ENCODE data around the gene MAN2A2.
A peak's percentile ranks its signal among the peaks of the same experiment; 100 is the strongest.
"Not testable (repeated sequence)": the region's sequence is repeated elsewhere in the genome, so short reads cannot be mapped to it uniquely, and the experiment has no call there.

The MAN2A2 gene

DNA sequence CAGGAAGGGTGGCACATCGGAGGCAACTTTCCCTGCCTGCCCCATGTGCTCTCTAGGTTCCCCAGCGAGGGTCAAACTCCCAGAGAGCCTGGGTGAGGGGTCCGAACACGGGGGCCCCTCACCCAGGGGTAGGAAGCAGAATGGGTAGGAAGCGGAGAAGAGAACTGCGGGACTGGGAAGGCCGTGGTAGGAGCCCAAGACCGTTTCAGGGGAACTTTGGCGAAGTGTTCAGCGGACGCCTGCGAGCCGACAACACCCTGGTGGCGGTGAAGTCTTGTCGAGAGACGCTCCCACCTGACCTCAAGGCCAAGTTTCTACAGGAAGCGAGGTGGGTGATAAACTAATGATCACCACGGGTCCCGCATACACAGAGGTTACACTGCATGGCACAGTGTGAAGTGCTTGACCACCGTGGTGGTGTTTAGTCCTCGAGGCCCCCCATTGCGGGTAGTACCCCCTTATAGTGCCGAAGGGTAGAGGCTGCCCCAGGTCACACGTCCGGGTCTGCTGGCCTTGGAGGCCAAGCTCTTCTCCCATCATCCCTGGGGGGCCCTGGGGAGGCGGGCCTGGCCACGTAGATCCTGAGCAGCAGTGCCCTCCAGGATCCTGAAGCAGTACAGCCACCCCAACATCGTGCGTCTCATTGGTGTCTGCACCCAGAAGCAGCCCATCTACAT lies 10.5 kb upstream of the MAN2A2 start:
- no peak overlapping the region; the same call in 1 of the 2 replicates for H3K27ac ChIP-seq
- TF ChIP-seq, protein P1, sequence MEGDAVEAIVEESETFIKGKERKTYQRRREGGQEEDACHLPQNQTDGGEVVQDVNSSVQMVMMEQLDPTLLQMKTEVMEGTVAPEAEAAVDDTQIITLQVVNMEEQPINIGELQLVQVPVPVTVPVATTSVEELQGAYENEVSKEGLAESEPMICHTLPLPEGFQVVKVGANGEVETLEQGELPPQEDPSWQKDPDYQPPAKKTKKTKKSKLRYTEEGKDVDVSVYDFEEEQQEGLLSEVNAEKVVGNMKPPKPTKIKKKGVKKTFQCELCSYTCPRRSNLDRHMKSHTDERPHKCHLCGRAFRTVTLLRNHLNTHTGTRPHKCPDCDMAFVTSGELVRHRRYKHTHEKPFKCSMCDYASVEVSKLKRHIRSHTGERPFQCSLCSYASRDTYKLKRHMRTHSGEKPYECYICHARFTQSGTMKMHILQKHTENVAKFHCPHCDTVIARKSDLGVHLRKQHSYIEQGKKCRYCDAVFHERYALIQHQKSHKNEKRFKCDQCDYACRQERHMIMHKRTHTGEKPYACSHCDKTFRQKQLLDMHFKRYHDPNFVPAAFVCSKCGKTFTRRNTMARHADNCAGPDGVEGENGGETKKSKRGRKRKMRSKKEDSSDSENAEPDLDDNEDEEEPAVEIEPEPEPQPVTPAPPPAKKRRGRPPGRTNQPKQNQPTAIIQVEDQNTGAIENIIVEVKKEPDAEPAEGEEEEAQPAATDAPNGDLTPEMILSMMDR (conservative IDR thresholded peaks at IDR 0.05), result no peak

DNA sequence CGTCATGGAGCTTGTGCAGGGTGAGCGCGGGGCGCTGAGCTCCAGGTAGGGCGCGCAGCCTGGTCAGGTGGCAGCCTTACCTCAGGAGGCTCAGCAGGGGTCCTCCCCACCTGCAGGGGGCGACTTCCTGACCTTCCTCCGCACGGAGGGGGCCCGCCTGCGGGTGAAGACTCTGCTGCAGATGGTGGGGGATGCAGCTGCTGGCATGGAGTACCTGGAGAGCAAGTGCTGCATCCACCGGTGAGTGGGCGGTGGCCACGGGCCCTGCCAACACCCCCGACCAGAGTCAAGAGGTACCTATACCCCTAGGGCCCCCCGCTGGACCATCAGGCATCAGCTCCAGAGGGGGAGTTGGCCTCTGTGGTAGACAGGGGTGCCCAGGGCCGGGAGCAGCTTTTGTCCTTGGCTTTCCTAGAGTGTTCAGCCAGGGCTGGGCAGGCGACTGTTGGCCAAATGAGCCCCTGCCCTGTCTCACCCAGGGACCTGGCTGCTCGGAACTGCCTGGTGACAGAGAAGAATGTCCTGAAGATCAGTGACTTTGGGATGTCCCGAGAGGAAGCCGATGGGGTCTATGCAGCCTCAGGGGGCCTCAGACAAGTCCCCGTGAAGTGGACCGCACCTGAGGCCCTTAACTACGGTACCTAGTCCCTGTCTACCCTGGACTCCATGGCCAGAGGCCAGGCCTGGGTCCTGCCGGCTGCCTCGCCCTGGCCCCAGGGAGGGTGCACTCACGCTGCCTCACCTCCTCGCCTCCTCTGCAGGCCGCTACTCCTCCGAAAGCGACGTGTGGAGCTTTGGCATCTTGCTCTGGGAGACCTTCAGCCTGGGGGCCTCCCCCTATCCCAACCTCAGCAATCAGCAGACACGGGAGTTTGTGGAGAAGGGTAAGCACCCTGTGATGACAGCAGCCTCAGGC lies 9.7 kb upstream of the MAN2A2 start:
- H3K27ac ChIP-seq, result peak overlapping the region; percentile 92
- TF ChIP-seq, protein P1 (conservative IDR thresholded peaks at IDR 0.05), result peak; percentile 30

DNA sequence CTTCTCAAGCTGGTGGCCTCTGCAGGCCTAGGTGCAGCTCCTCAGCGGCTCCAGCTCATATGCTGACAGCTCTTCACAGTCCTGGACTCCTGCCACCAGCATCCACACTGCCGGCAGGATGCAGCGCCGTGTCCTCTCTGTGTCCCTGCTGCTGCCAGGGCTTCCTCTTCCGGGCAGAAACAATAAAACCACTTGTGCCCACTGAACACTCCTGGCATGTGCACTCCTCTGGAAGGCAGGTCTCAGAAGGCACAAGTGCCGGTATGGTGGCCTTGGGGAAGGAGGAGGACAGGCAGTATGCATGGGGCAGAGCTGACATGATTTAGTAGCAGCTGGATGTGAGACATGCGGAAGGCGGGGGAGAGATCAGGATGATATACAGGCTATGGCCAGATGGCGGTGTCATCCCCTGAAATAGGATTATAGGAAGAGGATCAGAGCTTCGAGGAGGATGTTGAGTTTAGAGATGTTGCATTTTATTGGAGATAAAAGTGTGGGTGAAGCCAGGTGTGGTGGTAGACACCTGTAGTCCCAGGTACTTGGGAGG lies 7.5 kb upstream of the MAN2A2 start:
- peak overlapping the region; percentile 92 for H3K27ac ChIP-seq

DNA sequence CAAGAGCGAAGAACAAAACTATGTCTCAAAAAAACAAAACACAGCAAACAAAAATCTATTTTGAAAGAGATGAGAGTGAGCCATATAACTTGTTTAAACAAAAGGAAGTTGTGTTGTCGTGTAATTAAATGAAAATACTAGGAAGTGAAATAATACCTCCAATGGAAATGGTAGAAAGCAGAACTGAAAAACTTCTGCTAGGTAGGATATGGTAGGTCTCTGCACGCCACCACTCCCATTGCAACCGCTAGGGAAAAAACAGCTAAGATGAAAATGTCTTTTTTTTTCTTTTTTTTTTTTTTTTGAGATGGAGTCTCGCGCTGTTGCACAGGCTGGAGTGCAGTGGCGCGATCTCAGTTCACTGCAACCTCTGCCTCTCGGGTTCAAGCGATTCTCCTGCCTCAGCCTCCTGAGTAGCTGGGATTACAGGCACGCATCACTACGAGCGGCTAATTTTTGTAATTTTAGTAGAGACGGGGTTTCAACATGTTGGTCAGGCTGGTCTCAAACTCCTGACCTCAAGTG lies 5.9 kb upstream of the MAN2A2 start:
- H3K27ac ChIP-seq, result not testable (repeated sequence)

More for the DNA sequence above, 7.5 kb upstream of the MAN2A2 start:
- TF ChIP-seq, protein P1 (conservative IDR thresholded peaks at IDR 0.05), result peak; percentile 62

DNA sequence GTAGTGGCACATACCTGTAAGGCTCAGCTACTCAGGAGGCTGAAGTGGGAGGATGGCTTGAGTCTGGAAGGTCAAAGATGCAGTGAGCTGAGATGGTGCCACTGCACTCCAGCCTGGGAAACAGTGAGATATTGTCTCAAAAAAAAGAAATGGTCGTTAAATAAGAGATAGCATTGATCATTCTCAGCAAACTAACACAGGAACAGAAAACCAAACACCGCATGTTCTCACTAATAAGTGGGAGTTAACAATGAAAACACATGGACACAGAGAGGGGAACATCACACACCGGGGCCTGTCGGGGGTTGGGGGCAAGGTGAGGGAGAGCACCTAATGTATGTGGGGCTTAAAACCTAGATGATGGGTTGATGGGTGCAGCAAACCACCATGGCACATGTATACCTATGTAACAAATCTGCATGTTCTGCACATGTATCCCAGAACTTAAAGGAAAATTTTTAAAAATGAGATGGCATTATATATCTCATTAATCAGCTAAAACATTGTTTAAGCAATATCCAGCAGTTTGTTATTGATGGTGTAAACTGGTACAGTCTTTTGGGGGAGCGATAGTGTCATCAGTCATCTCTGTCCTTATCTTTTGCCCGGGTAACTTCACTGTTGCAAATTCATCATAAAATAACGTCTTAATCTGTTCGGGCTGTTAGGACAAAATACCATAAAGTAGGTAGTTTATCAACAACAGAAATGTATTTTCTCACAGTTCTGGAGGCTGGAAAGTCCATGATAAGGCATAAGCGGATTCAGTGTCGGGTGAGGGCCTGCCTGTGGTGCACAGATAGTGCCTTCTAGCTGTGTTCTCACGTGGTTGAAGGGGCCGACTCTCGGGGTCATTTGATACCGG lies 1.7 kb upstream of the MAN2A2 start:
- peak overlapping the region; percentile 99 for H3K27ac ChIP-seq

DNA sequence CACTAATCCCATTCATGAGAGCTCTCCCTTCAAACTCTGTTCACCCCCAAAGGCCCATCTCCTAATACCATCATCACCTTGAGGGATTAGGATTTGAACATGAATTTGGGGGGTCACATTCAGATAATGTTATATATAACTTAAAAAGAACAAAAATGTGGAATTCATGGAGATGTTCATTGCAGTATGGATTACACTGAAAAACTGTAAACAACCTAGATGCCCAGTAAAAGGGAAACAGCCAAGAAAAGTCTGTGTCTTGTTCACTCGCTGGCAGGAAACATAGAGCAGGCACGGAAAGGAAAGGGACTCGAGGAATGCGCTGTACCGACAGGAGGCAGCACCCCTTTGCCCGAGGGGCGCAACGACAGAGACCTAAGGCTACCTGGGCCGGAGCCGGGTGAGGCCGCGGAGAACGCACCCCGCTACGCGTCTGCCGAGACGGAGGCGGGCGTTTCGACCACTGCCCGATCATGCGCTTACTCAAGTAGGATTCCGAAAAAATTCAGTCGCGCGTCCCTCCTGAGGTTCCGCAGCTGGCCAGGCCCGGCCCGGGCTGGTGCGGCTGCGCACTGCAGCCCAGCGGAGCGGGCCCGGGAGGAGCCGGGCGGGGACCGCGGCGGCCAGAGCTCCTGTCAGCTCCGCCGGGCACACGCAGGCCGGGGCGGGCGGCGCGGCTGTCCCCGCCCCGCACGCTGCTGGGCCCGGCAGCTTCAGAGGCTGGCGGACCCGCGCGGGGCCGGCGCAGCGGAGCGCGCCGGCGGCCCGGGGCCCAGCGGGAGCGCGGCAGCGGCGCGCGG lies 862 bp upstream of the MAN2A2 start:
- peak overlapping the region; percentile 99 for H3K27ac ChIP-seq
- TF ChIP-seq, protein P1 (conservative IDR thresholded peaks at IDR 0.05), result peak; percentile 83

More for the DNA sequence above, 1.7 kb upstream of the MAN2A2 start:
- TF ChIP-seq, protein P1 (conservative IDR thresholded peaks at IDR 0.05), result no peak

All from VCaP (cell line).